Activated CD4-positive, alpha-beta T cell treated with anti-CD3 and anti-CD28 coated beads for 1 hour (primary cell): Measurements from ENCODE around the gene DOCK10.
"Not testable (repeated sequence)": the region's sequence is repeated elsewhere in the genome, so short reads cannot be mapped to it uniquely, and the experiment has no call there.

Experiments used
- DNase-seq: peaks from one replicate; pipeline ENCODE4 v3.0.0-alpha.2; 2020

The DOCK10 gene

GRCh38 chr2:224941960-224942359 is 100.3 kb downstream of the DOCK10 start:
- no peak for DNase-seq

DNA sequence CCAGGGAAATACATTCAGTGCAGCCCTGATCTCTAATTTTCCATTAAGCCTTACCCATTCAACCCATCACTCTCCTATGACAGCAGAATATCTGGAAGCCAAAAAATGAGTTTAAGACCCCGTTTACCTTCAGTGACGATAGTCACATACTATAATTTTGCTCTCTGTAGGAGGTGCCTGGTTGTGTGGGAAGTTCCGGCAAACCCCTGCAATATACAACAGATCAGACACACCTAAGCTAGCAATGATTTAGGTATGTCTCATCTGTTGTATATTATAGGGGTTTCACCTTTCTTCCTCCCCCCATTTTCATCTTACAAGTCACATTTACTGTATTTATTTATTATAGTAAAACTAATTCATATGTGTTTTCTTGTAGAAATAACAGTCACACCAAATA is 101.7 kb downstream of the DOCK10 start:
- no peak for DNase-seq

GRCh38 chr2:224938651-224939182 is 103.6 kb downstream of the DOCK10 start:
- DNase-seq: no peak

- no peak for DNase-seq
Observed at GRCh38 chr2:224937887-224938286, 104.4 kb downstream of the DOCK10 start.

DNA sequence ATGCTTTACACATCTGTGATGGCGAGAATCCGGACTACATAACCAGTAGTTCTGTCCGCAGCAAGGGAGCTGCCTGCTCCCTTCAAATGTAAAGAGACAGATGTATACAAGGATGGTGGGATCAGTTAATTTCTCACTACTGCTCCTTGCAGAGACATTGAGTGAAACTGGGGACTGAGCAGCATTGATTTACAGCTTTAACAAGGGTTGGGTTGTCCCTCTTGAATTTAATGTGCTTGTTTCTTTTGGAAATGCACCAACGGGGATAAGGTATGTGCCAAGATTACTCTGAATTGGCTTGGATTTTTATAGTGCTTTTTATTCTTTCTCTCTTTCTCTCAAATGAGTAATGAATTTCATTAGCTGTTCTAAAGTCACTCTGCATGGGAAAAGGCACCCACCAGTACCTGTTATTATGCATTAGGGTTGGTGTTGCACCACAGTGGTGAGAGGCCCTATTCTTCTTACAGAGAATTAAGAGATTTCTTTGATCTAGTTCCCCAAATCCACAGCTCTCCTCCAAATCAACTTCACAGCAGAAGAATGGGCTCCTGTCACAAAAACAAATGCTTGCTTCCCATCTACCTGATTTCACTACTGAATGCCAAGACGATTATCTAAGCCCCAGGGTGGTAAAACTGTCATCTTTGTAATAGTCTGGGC is 107.6 kb downstream of the DOCK10 start:
- no peak for DNase-seq

DNA sequence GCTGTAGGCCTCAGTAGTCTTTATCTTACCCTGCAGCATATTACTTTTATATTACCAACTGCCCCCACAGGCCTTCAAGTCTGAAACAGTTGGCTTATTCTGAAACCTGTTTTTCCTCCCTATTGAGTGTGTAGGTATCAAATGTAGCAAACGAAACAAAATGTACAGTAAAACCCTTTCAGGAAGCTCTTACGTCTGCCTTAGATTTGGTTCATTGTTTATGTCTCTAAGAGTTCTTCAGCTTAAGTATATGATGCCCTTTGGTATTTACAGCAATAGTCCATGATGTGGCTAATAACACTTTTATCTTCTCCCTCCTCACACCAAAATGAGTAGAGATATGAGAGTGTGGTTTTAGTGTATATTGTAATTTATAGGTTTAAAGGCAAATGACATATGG is 108.8 kb downstream of the DOCK10 start:
- DNase-seq: no peak

GRCh38 chr2:224932522-224932921 is 109.7 kb downstream of the DOCK10 start:
- no peak for DNase-seq

GRCh38 chr2:224931956-224932355 is 110.3 kb downstream of the DOCK10 start:
- no peak for DNase-seq

DNA sequence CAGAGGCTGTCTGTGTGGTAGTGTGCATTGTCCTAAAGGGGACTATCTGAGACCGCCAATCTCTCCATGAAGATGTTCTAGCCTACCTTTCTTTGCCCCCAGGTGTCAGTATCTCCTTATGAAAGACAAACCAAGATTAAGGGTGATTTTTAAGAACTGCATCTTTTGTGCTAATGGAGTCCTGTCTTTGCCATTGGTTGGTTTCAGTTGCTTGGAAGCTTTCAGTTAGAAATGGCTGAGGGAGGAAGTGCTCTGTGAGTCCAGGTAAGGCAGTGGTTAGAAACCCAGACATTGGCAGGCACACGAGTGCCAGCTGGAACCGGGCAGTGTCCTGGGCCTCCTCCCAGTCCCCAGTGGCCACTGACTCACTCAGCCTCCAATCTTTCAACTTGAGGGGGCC is 111.3 kb downstream of the DOCK10 start:
- no peak for DNase-seq

GRCh38 chr2:224930124-224930523 is 112.1 kb downstream of the DOCK10 start:
- DNase-seq: no peak

DNA sequence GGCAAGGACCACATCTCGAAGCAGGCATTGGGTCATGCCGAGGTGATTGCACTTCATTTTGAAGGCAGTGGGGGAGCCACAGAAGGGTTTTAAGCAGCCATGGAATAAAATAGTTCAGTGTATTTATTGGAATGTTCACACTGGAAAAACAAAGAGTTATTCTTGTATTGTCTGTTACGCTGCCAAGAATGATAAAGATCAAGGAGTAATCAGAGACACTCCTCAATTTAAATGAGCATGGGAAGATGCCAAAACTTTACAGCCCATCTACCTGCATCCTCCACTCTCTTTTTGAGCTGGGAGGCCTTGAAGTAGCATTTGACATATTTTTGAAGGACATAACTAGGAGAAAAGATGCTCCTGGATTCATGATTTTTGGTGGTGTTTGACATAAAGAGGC is 112.8 kb downstream of the DOCK10 start:
- no peak for DNase-seq

DNA sequence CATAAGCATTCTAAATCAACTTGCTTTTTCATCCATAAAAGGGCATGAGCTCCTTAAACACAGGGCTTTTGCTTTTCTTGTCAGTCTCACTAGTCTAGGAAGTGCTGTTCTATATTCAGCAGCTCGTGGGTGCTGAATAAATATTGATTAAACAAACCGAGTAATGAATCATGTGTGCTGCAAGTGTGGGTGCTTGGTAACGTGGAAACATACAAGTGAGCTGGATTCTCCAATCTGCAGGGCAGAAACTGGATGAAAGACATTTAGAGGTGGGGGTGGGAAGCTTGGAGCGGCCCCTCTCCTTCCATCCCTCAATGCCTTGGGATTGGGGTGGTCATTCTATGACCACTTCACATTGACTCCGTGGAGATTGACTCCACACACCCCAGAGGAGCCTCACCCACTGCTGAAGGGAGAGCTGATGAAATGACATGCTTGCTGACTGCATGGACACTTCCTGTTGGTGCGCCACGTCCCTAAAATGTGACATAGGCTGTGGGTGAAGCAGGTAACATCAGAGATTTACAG is 114.6 kb downstream of the DOCK10 start:
- DNase-seq: peak; percentile 28

DNA sequence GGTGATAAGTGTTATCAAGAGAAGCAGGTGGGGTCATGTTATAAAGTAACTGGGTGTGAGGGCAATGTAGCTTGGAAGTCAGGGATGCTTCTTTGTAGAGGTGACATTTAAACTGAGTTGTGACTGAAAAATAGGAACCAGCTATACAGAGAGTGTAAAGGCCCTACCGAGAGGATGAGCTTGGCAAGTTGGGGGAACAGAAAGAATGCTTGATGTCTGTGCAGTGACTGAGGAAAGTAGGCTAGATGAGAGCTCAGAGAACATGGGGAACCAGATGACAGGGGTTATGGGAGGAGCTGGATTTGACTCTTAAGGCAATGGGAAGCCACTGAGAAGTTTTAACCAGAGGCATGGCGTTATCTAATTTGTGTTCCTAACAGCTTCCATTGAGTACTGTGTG is 115.3 kb downstream of the DOCK10 start:
- no peak for DNase-seq

DNA sequence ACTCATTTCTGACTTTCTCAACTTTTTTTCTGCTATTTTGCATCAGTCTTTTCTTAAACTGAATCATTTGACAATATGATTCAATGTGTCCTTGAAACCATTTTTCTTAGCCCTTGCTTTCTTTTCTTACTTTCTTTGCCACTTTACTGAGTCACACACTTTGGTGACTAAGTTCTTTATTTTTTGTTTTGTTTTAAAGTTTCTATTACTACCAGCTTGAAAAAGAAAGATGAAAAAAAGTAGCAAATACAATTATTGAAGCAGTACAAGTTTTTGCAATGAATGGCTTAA is 116.5 kb downstream of the DOCK10 start:
- DNase-seq: no peak

GRCh38 chr2:224925061-224925809 is 117.0 kb downstream of the DOCK10 start:
- DNase-seq: no peak

GRCh38 chr2:224924631-224925030 is 117.6 kb downstream of the DOCK10 start:
- no peak for DNase-seq

DNA sequence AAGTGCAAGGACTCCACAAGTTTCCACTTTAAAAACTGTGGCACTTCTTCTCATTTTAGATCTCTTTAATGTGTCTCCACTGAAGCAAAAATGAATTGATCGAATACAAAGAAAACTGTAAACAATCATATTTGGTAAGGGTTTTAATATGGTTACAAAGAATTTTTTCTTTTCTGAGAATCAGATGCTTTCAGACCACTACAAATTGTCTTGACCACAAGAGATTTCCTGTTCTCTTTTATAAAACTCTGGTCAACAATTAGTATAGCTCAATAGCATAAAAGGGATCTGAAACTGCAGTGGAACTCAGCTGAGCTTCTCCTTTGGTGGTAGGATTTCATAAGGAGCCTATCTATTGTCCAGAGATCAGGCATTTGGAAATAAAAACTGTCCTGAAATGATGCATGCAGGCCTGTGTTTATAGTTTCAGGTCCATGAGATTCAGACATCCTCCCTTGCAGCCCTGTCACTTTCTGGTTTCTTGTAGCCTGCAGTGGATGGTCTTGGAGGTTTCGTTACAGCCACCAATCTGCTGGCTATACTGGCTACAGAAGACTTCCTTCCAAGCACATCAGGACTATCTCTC is 120.0 kb downstream of the DOCK10 start:
- no peak for DNase-seq

GRCh38 chr2:224919472-224920110 is 122.7 kb downstream of the DOCK10 start:
- no peak for DNase-seq

DNA sequence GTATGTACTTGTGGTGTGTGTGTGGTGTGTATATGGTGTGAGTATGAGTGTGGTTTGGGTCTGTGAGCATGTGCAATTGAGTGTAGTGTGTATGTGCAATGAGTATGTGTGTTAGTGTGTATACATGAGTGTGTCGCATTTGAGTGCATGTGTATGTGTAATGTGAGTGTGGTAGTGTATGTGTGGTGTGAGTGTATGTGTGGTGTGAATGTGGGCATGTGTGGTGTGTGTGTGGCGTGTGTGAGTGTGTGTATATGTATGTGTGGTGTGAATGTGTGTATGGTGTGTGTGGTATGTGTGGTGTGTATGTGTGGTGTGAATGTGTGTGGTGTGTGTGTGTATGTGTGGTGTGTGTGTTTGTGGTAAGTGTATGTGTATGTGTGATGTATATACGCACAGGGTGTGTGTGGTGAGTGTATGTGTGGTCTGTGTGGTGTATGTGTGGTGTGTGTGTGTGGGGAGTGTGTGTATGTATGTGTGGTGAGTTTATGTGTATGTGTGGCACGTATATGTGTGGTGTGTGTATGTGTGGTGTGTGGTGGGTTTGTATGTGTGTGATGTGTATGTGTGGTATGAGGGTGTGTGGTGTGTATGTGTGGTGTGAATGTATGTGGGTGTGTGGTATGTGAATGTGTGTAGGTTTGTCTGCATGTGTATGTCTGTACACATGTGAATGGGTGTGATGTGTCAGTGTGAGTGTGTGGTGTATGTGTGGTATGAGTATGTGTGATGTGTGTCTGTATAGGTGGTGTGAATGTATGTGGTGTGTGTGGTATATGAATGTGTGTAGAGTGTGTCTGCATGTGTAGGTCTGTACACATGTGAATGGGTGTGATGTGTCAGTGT is 123.4 kb downstream of the DOCK10 start:
- DNase-seq: no peak

DNA sequence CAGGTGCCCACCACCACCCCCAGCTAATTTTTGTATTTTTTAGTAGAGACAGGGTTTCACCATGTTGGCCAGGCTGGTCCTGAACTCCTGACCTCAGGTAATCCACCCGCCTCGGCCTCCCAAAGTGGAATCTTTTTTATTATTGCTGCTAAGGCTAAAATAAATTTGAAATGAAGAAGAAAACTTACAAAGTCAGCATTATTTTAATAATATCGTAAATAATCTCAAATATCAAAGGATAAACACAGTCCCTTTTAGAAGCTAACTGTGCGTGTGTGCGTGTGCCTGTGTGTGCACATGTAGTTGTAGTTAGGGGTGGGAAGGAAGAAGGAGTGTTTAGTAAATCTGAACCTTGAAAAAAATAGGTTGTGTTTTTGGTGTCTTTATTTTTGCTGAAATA is 125.0 kb downstream of the DOCK10 start:
- DNase-seq: not testable (repeated sequence)

DNA sequence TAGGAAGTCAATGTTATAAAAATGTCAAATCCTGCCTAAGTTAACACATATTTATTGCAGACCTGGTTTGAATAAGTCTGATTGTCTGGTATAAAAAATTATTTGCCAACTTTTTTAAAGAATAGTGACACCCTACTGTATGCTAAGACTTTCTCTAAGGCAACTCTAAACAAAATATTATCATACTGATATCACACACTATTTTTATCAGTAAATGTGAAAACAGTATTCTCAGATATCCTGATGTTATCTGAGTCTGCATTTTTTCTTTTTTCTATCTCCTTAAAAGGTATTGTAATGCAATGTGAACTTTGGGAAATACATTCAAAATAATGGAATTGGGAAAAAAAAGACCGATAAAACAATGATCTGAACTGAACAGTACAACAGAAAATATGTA is 127.1 kb downstream of the DOCK10 start:
- DNase-seq: no peak

DNA sequence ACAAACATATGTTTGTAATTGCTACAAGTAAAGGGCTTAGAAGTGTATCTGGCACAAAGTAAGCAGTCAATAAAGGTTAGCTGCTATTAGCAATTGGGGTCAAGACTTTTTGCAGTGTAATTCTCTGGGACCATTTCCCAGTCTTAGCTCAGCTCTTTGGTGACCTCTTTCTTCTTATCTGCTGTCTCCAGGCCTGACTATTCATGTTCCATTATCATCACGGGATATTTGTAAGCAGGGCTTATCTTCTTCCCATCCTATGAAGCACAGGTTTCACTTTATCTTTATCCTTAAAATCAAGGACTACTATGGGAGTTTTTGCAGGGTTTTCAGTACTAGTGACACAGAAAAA is 131.7 kb downstream of the DOCK10 start:
- no peak for DNase-seq
